Lung (tissue), 12 donors: ENCODE data around the gene CYP24A1. TPM values are rescaled to one million over a fixed set of nuclear protein-coding genes. Genes with fewer than 3 reads are reported as not detected.
A peak's percentile ranks its signal among the peaks of the same experiment; 100 is the strongest.

Source experiments
- ATAC-seq: fragments of 200-7000 bp; cut with Tn5 transposase; one replicate; pipeline ENCODE4 v1.9.1; 2020; ENCODE audit warnings: moderate number of reproducible peaks; ENCODE audit not compliant: insufficient read depth, low FRiP score
- DNase-seq, 3 donors: peaks; one replicate each; pipeline ENCODE4 v3.0.0-alpha.2; 2013 to 2017
- H3K27ac ChIP-seq, 2 donors: one replicate each; pipeline ENCODE4 v1.5.1; 2013; ENCODE audit warnings: mild to moderate bottlenecking in 2 of 2, moderate library complexity in 2 of 2, control low read depth in 1 of 2, inconsistent platforms in 1 of 2, low read depth in 1 of 2, low read length in 1 of 2
- H3K27me3 ChIP-seq, 3 donors: one replicate each; pipeline ENCODE4 v1.5.1; 2013; ENCODE audit warnings: low read length in 2 of 3; ENCODE audit not compliant: control insufficient read depth in 3 of 3, insufficient read depth in 3 of 3
- H3K36me3 ChIP-seq, 4 donors: one replicate each; pipeline ENCODE4 v1.5.1; 2013; ENCODE audit warnings: low read length in 4 of 4, mild to moderate bottlenecking in 1 of 4, moderate library complexity in 1 of 4; ENCODE audit not compliant: control insufficient read depth in 4 of 4, insufficient read depth in 4 of 4
- H3K4me1 ChIP-seq, 5 donors: one replicate each; pipeline ENCODE4 v1.5.1; 2013; ENCODE audit warnings: low read length in 5 of 5, mild to moderate bottlenecking in 2 of 5, moderate library complexity in 1 of 5; ENCODE audit not compliant: control insufficient read depth in 5 of 5, insufficient read depth in 5 of 5
- H3K4me3 ChIP-seq: one replicate; pipeline ENCODE4 v1.5.1; 2013; ENCODE audit warnings: mild to moderate bottlenecking, control low read depth, moderate library complexity
- H3K9ac ChIP-seq, 2 donors: one replicate each; pipeline ENCODE4 v1.5.1; 2013; ENCODE audit warnings: low read length in 2 of 2, control low read depth in 1 of 2; ENCODE audit not compliant: insufficient read depth in 1 of 2
- H3K9me3 ChIP-seq, 4 donors: one replicate each; pipeline ENCODE4 v1.5.1; 2013; ENCODE audit warnings: low read length in 3 of 4, mild to moderate bottlenecking in 1 of 4, moderate library complexity in 1 of 4; ENCODE audit not compliant: control insufficient read depth in 4 of 4, insufficient read depth in 3 of 4
- CTCF ChIP-seq: IDR thresholded peaks from 2 replicates; pipeline ENCODE4 v1.5.1; 2012; ENCODE audit warnings: mild to moderate bottlenecking; ENCODE audit errors: control extremely low read depth, extremely low read depth
- WGBS, 2 donors: extraction: QIAGEN DNeasy Blood & Tissue Kit; methylation state at CpG; one replicate each; pipeline ENCODE4 v1.1.7; 2013; 5-methylcytosine and 5-hydroxymethylcytosine counted together
- polyA plus RNA-seq, 2 donors: library from polyadenylated mRNA; stranded (reverse); fragments of 200-250 nt; gene quantifications; one replicate each; pipeline ENCODE4 v1.2.1, GENCODE V29; 2013
- total RNA-seq, 2 donors: library from RNA; depleted of rRNA in 1 of 2; stranded (reverse); fragments of >200 nt in 1 of 2; gene quantifications; one replicate each; pipeline ENCODE4 v1.2.1, GENCODE V29; 2014 to 2021
- donor health status: control.
- donor health status: control.
- donor health status: Bipolar disorder and iron deficiency.
- donor health status: healthy.
- donor health status: DM: yes; HTN: yes; CAD: no.

The CYP24A1 gene
- total and polyA plus RNA-seq, 4 donors, result 0.30 to 5.9 (median 1.1) TPM

- peak in 1 of 3 donors; percentile 58 for DNase-seq
- no peak for ATAC-seq
These were observed 21.1 kb upstream of the CYP24A1 start for GRCh38 chr20:54194724-54195438.

DNA sequence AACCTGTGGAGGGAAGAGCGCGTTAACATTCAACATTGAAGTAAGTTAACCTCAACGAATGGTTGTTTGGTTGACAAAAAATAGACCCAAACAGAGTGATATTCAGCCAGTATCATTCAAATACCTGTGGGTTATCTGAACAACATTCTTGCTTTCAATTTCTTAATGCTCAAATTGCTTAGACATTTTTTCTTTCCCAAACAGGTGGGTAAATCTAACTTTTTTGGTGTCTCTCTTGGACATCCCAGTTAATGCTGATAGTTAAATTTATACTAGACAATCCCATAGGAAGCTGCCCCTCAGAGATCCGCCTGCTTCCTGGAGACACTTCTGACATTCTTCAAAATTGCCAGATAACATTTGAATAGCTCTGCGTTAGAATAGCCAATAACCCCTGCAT is 20.0 kb upstream of the CYP24A1 start:
- TF ChIP-seq CTCF, result no peak
- no peak overlapping the region for H3K4me3 ChIP-seq

More at GRCh38 chr20:54194724-54195438, 21.1 kb upstream of the CYP24A1 start:
- no peak for TF ChIP-seq CTCF
- 75 to 91% methylated on average over 11 of the region's 11 CpGs for WGBS, 2 donors
- Histone ChIP-seq H3K4me3 (no peak overlapping the region), H3K9me3 (no peaks in the 10 kb centered on the region), H3K27ac (no peak overlapping the region), H3K9ac (no peak overlapping the region), H3K27me3 (peaks cover 0 to 4% (median 0%) of the 10 kb centered on the region in 3 donors), H3K4me1 (peaks cover 0 to 4% (median 0%) of the 10 kb centered on the region in 5 donors), H3K36me3 (no peaks in the 10 kb centered on the region)

DNA sequence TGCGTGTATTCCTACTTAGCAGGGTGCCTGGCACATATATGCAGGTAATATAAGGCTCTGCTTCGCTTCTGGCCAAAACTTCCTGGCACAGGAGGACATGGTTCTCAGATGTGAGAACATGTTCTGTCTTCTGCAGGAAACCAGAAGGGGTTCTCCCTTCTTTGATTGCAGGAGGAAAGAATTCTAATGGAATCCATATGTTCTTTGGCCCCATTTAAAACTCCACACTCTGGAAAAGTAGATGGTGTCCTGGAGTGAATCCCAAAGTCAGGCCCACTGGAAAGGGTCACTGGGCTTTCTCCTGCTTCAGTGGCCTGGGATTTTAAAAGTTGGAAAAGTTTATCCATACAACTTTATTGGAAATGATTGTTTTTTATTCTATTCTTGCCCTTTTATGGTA is 16.4 kb upstream of the CYP24A1 start:
- H3K4me1 ChIP-seq, result peaks cover 0 to 4% (median 0%) of the 10 kb centered on the region in 5 donors
- H3K36me3 ChIP-seq, result no peaks in the 10 kb centered on the region
- no peak for ATAC-seq
- WGBS, 2 donors, result 90 to 96% methylated on average over 2 of the region's 2 CpGs
- H3K9ac ChIP-seq, result no peak overlapping the region
- H3K27me3 ChIP-seq, result peaks cover 0 to 4% (median 0%) of the 10 kb centered on the region in 3 donors
- no peak for TF ChIP-seq CTCF
- no peak overlapping the region for H3K27ac ChIP-seq
- H3K9me3 ChIP-seq, result no peaks in the 10 kb centered on the region
- DNase-seq, result no peak
- no peak overlapping the region for H3K4me3 ChIP-seq

More for the DNA sequence above, 20.0 kb upstream of the CYP24A1 start:
- Histone ChIP-seq H3K9ac (no peak overlapping the region), H3K4me1 (peaks cover 0 to 4% (median 0%) of the 10 kb centered on the region in 5 donors), H3K27me3 (peaks cover 0 to 4% (median 0%) of the 10 kb centered on the region in 3 donors), H3K9me3 (no peaks in the 10 kb centered on the region), H3K36me3 (no peaks in the 10 kb centered on the region), H3K27ac (no peak overlapping the region)
- 70 to 83% methylated on average over 5 of the region's 5 CpGs for WGBS, 2 donors
- DNase-seq (no peak), ATAC-seq (no peak)

DNA sequence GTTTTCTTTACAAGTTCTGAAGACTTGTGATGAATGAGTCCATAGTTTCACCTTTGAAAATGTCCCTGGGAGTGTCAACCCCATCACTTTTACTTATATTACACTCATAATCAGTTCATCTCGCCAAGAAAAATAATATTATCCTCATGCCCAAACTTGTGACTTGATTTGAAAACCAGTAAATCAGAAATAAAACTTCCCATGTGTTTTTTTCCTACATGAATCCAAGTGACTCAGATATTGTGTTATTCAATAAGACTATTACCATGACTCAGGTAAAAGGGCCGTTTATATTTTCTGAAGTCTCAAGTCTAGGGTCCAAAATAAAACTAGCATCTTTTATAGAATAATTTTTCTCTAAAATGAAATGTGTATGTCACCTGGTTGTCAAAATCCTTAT is 15.8 kb upstream of the CYP24A1 start:
- ATAC-seq (no peak), DNase-seq (no peak)
- Histone ChIP-seq H3K4me1 (peaks cover 0 to under 1% (median 0%) of the 10 kb centered on the region in 5 donors), H3K9me3 (no peaks in the 10 kb centered on the region), H3K9ac (no peak overlapping the region), H3K36me3 (no peaks in the 10 kb centered on the region), H3K27me3 (peaks cover 0 to under 1% (median 0%) of the 10 kb centered on the region in 3 donors), H3K4me3 (no peak overlapping the region), H3K27ac (no peak overlapping the region)
- WGBS, 2 donors, result 43 to 66% methylated on average over 2 of the region's 2 CpGs
- no peak for TF ChIP-seq CTCF
